KMS-11 (cell line): ENCODE data around the gene ANKHD1.

Experiments
- H2AFZ ChIP-seq: fragments of 200-600 bp; sonication (generic); 2 replicates; pipeline ENCODE4 v1.6.1; 2016; ENCODE audit warnings: antibody characterized with exemption, mixed run types, low read depth
- H3K27ac ChIP-seq: fragments of 200-600 bp; sonication (generic); 2 replicates; pipeline ENCODE4 v1.6.1; 2016; ENCODE audit warnings: mild to moderate bottlenecking, mixed run types
- H3K27me3 ChIP-seq: fragments of 200-600 bp; sonication (generic); 2 replicates; pipeline ENCODE4 v1.6.1; 2017; ENCODE audit warnings: mild to moderate bottlenecking, low read depth, mixed run types, moderate library complexity; ENCODE audit not compliant: insufficient read depth
- H3K36me3 ChIP-seq: fragments of 200-600 bp; sonication (generic); 2 replicates; pipeline ENCODE4 v1.6.1; 2017; ENCODE audit warnings: mild to moderate bottlenecking, mixed run types; ENCODE audit not compliant: insufficient read depth
- H3K4me1 ChIP-seq: fragments of 200-600 bp; sonication (generic); 2 replicates; pipeline ENCODE4 v1.6.1; 2016; ENCODE audit warnings: mild to moderate bottlenecking, low read depth, mixed run types; ENCODE audit not compliant: poor library complexity, severe bottlenecking
- H3K4me2 ChIP-seq: fragments of 200-600 bp; sonication (generic); 2 replicates; pipeline ENCODE4 v1.7.0; 2016; ENCODE audit warnings: mild to moderate bottlenecking, mixed run types
- H3K4me3 ChIP-seq: fragments of 200-600 bp; sonication (generic); IDR thresholded peaks from 2 replicates; pipeline ENCODE4 v1.6.1; 2017; ENCODE audit warnings: low read depth, low read length, mixed read lengths; ENCODE audit not compliant: insufficient read depth
- H3K79me2 ChIP-seq: fragments of 200-600 bp; sonication (generic); 2 replicates; pipeline ENCODE4 v1.6.1; 2016; ENCODE audit warnings: low read depth, mixed run types; ENCODE audit not compliant: insufficient read depth
- H3K9ac ChIP-seq: fragments of 200-600 bp; sonication (generic); 2 replicates; pipeline ENCODE4 v1.6.1; 2016; ENCODE audit warnings: mild to moderate bottlenecking, mixed run types
- H4K20me1 ChIP-seq: fragments of 200-600 bp; sonication (generic); 2 replicates; pipeline ENCODE4 v1.6.1; 2016; ENCODE audit warnings: mild to moderate bottlenecking, mixed run types; ENCODE audit not compliant: insufficient read depth
- CTCF ChIP-seq: fragments of 200-600 bp; sonication (generic); conservative IDR thresholded peaks from 2 replicates; pipeline ENCODE4 v1.6.1; 2017; ENCODE audit warnings: low read depth, mild to moderate bottlenecking, antibody characterized with exemption, low read length, moderate library complexity, mixed read lengths

ANKHD1 gene

GRCh38 chr5:140502834-140503233, 101.2 kb downstream of the ANKHD1 start:
- Histone ChIP-seq H4K20me1 (no peaks in the 10 kb centered on the region), H2AFZ (no peak overlapping the region), H3K4me1 (no peaks in the 10 kb centered on the region), H3K36me3 (peaks cover 2% of the 10 kb centered on the region; the same call in 1 of the 2 replicates), H3K4me2 (no peak overlapping the region), H3K9ac (no peak overlapping the region), H3K27ac (no peak overlapping the region), H3K4me3 (no peak overlapping the region), H3K79me2 (no peaks in the 10 kb centered on the region), H3K27me3 (no peaks in the 10 kb centered on the region)
- no peak for TF ChIP-seq CTCF

GRCh38 chr5:140509898-140510297, 108.3 kb downstream of the ANKHD1 start:
- no peak for TF ChIP-seq CTCF
- Histone ChIP-seq H3K4me3 (no peak overlapping the region), H3K4me2 (no peak overlapping the region), H3K27ac (no peak overlapping the region), H3K9ac (no peak overlapping the region), H2AFZ (no peak overlapping the region), H3K27me3 (no peaks in the 10 kb centered on the region), H4K20me1 (no peaks in the 10 kb centered on the region), H3K79me2 (no peaks in the 10 kb centered on the region), H3K36me3 (peaks cover 16% of the 10 kb centered on the region; the same call in 1 of the 2 replicates), H3K4me1 (no peaks in the 10 kb centered on the region)

GRCh38 chr5:140513124-140513523, 111.5 kb downstream of the ANKHD1 start:
- Histone ChIP-seq H3K9ac (no peak overlapping the region), H2AFZ (no peak overlapping the region), H3K4me1 (no peaks in the 10 kb centered on the region), H3K36me3 (peaks cover 15% of the 10 kb centered on the region; the same call in 1 of the 2 replicates), H3K27me3 (no peaks in the 10 kb centered on the region), H3K79me2 (no peaks in the 10 kb centered on the region), H3K27ac (no peak overlapping the region), H3K4me3 (no peak overlapping the region), H4K20me1 (no peaks in the 10 kb centered on the region), H3K4me2 (no peak overlapping the region)
- no peak for TF ChIP-seq CTCF

- no peaks in the 10 kb centered on the region for H3K79me2 ChIP-seq
- H3K9ac ChIP-seq: no peak overlapping the region
- no peak overlapping the region for H3K4me3 ChIP-seq
- 0 out of 2 replicates have a peak, but pooled peaks cover 4% of the 10 kb centered on the region for H3K36me3 ChIP-seq
- TF ChIP-seq CTCF: no peak
- no peaks in the 10 kb centered on the region for H3K27me3 ChIP-seq
- no peak overlapping the region for H3K27ac ChIP-seq
- no peak overlapping the region for H3K4me2 ChIP-seq
- H4K20me1 ChIP-seq: no peaks in the 10 kb centered on the region
- H3K4me1 ChIP-seq: no peaks in the 10 kb centered on the region
- H2AFZ ChIP-seq: no peak overlapping the region
Measured at GRCh38 chr5:140524003-140524402, 122.4 kb downstream of the ANKHD1 start.
